ENCODE results near the gene SLC12A4. TPM values are rescaled to one million over a fixed set of nuclear protein-coding genes. Genes with fewer than 3 reads are reported as not detected.

SLC12A4 gene
- total and polyA plus RNA-seq, 2 of the 13 experiments (the other 11 are each of a cell fraction or from before 2014, with no cell fraction given): 65.1 to 84.3 TPM

- TF ChIP-seq, protein P1, sequence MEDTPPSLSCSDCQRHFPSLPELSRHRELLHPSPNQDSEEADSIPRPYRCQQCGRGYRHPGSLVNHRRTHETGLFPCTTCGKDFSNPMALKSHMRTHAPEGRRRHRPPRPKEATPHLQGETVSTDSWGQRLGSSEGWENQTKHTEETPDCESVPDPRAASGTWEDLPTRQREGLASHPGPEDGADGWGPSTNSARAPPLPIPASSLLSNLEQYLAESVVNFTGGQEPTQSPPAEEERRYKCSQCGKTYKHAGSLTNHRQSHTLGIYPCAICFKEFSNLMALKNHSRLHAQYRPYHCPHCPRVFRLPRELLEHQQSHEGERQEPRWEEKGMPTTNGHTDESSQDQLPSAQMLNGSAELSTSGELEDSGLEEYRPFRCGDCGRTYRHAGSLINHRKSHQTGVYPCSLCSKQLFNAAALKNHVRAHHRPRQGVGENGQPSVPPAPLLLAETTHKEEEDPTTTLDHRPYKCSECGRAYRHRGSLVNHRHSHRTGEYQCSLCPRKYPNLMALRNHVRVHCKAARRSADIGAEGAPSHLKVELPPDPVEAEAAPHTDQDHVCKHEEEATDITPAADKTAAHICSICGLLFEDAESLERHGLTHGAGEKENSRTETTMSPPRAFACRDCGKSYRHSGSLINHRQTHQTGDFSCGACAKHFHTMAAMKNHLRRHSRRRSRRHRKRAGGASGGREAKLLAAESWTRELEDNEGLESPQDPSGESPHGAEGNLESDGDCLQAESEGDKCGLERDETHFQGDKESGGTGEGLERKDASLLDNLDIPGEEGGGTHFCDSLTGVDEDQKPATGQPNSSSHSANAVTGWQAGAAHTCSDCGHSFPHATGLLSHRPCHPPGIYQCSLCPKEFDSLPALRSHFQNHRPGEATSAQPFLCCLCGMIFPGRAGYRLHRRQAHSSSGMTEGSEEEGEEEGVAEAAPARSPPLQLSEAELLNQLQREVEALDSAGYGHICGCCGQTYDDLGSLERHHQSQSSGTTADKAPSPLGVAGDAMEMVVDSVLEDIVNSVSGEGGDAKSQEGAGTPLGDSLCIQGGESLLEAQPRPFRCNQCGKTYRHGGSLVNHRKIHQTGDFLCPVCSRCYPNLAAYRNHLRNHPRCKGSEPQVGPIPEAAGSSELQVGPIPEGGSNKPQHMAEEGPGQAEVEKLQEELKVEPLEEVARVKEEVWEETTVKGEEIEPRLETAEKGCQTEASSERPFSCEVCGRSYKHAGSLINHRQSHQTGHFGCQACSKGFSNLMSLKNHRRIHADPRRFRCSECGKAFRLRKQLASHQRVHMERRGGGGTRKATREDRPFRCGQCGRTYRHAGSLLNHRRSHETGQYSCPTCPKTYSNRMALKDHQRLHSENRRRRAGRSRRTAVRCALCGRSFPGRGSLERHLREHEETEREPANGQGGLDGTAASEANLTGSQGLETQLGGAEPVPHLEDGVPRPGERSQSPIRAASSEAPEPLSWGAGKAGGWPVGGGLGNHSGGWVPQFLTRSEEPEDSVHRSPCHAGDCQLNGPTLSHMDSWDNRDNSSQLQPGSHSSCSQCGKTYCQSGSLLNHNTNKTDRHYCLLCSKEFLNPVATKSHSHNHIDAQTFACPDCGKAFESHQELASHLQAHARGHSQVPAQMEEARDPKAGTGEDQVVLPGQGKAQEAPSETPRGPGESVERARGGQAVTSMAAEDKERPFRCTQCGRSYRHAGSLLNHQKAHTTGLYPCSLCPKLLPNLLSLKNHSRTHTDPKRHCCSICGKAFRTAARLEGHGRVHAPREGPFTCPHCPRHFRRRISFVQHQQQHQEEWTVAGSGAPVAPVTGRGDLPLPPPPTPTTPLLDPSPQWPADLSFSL (CRISPR knock-in tag; IDR thresholded peaks at IDR 0.05): 0 out of 2 replicates have a peak, but pooled peaks have one; percentile 3
- 0 out of 2 replicates have a peak, but pooled peaks have one; percentile 59 for TF ChIP-seq ZNF124 (CRISPR knock-in tag; IDR thresholded peaks at IDR 0.05)
- no peak for TF ChIP-seq BCL6 (CRISPR knock-in tag; IDR thresholded peaks at IDR 0.05)
- TF ChIP-seq MTA3 (CRISPR knock-in tag; IDR thresholded peaks at IDR 0.05): no peak
- peak; percentile 85 for TF ChIP-seq ZC3H13 (CRISPR knock-in tag; IDR thresholded peaks at IDR 0.05)
- peak; percentile 23 for TF ChIP-seq TAF15 (IDR thresholded peaks at IDR 0.05; ENCODE audit: low read depth, low read length, poor library complexity, severe bottlenecking)
- TF ChIP-seq ZNF552 (CRISPR knock-in tag; IDR thresholded peaks at IDR 0.05; ENCODE audit: borderline replicate concordance): no peak
- peak; percentile 17; the same call in 1 of the 2 replicates for TF ChIP-seq ZBTB38 (CRISPR knock-in tag; IDR thresholded peaks at IDR 0.05)
- peak; percentile 75; the same call in 2 of the 3 replicates for TF ChIP-seq MXI1 (IDR thresholded peaks at IDR 0.05; ENCODE audit: borderline replicate concordance, low read depth, low read length)
- peak; percentile 77 for TF ChIP-seq ZNF350 (CRISPR knock-in tag; IDR thresholded peaks at IDR 0.05; ENCODE audit: borderline replicate concordance, low read depth)
- 0 out of 2 replicates have a peak, but pooled peaks have one; percentile 4 for TF ChIP-seq ZNF556 (CRISPR knock-in tag; IDR thresholded peaks at IDR 0.05; ENCODE audit: borderline replicate concordance)
- peak; percentile 9; the same call in 1 of the 2 replicates for TF ChIP-seq GLI4 (CRISPR knock-in tag; IDR thresholded peaks at IDR 0.05; ENCODE audit: borderline replicate concordance)
- TF ChIP-seq, protein P2, sequence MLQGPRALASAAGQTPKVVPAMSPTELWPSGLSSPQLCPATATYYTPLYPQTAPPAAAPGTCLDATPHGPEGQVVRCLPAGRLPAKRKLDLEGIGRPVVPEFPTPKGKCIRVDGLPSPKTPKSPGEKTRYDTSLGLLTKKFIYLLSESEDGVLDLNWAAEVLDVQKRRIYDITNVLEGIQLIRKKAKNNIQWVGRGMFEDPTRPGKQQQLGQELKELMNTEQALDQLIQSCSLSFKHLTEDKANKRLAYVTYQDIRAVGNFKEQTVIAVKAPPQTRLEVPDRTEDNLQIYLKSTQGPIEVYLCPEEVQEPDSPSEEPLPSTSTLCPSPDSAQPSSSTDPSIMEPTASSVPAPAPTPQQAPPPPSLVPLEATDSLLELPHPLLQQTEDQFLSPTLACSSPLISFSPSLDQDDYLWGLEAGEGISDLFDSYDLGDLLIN (CRISPR knock-in tag; IDR thresholded peaks at IDR 0.05; ENCODE audit: borderline replicate concordance): 0 out of 2 replicates have a peak, but pooled peaks have one; percentile 29
- TF ChIP-seq ZNF20 (CRISPR knock-in tag; IDR thresholded peaks at IDR 0.05): no peak
- peak; percentile 60 for TF ChIP-seq PAXIP1 (CRISPR knock-in tag; conservative IDR thresholded peaks at IDR 0.05)
These were observed at the start of gene SLC12A4 (continued) for GRCh38 chr16:67968400-67969253.
